Stimulated activated naive CD8-positive, alpha-beta T cell treated with anti-CD3 and anti-CD28 coated beads, Interleukin-15, Interleukin-2, amounts not matched to agents 100 U/mL and 50 U/mL, for 24 hours (primary cell): ENCODE measurements around the gene NEUROG3.
A peak's percentile ranks its signal among the peaks of the same experiment; 100 is the strongest.
"Not testable (repeated sequence)": the region's sequence is repeated elsewhere in the genome, so short reads cannot be mapped to it uniquely, and the experiment has no call there.

Source experiments
- ATAC-seq: fragments of 150-1000 bp; cut with Tn5 transposase; one replicate; pipeline ENCODE4 v1.10.0; 2021
- DNase-seq: peaks from one replicate; pipeline ENCODE4 v3.0.0; 2021

Gene NEUROG3

DNA sequence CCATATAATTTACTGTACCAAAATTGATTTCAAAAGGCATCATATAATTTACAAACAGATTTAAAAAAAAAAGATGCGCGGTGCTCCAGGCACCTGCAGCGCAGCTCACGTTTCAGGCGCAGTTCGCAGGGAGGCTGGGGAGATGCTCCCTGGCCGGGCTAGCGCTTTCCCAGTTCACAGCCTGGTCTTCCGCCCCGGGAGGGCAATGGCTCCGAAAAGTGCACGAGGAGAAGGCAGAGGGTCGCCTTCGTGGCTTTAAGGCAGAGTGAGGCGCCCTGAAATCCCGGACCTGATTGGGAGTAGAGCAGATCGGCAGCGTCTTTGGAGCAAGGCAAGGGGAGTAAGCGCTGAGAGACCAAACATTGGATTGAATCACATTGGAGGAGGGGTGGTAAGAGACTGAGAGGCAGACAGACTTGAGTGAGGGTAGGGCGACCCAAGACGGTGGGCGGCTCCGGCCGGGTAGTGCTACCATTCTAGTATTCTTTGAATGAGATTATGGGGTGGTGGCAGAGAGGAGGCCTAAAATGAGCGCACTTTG is 1.5 kb downstream of the NEUROG3 start:
- ATAC-seq = no peak
- no peak for DNase-seq

DNA sequence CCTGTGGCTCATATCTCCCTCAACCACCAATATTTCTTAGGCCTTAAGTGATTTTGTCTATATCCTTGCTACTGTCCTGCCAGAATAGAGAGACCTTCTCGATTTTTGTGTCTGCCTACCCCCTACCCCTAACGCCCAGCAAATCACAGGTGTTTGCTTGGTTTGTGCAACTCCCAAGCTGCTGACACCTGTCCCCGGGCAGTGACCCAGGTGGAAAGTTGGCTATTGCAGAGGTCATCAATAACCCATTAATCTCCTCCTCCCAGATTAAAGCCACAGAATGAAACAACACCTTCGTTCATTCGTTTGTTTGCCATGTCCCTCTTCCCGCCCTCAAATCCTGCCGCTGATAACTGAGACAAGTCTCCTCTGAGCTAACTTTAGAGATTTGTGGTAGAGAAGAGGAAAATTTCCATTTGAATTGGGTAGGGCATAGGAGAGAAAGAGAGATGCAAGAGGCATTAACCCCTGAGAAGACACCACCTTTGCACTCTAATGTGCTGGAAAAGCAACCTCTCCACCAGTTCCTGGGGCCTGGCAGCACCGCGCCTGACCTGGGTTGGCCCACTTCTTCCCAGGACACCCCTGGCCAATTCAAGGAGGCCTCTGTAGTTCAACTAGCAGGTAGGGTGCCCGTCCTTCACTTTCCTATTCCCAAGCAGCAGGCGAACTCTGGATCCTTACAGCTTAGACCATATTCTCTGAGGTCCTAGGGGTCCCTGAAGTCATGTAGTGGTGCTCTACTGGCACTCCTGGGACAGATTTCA is 3.0 kb downstream of the NEUROG3 start:
- ATAC-seq = no peak
- no peak for DNase-seq

DNA sequence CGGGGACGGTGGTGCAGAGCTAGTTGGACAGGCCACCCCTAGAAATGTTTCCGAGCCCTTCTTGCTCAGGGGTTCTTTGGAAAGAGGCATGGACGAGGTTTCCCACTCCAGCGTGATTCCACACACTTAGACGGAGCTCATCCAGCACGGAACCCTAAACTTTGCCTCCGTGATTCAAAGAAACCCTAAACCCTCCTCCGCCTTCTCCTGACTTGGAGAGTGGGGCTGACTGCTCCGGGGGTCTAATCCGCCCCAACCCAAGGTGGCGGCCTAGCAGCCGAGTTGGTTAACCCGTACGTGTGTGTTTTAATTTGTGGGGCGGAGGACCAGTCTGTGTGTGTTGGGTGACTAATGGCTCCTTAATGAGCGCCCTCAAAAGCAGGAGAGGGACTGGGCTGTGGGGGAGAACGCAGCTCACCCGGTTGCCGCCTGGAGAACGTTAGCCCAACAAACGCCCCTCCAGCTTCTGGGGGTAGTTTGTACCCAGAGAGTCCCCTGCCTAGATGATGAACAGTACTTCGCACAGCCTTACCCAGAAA is 3.8 kb downstream of the NEUROG3 start:
- DNase-seq (no peak), ATAC-seq (no peak)

DNA sequence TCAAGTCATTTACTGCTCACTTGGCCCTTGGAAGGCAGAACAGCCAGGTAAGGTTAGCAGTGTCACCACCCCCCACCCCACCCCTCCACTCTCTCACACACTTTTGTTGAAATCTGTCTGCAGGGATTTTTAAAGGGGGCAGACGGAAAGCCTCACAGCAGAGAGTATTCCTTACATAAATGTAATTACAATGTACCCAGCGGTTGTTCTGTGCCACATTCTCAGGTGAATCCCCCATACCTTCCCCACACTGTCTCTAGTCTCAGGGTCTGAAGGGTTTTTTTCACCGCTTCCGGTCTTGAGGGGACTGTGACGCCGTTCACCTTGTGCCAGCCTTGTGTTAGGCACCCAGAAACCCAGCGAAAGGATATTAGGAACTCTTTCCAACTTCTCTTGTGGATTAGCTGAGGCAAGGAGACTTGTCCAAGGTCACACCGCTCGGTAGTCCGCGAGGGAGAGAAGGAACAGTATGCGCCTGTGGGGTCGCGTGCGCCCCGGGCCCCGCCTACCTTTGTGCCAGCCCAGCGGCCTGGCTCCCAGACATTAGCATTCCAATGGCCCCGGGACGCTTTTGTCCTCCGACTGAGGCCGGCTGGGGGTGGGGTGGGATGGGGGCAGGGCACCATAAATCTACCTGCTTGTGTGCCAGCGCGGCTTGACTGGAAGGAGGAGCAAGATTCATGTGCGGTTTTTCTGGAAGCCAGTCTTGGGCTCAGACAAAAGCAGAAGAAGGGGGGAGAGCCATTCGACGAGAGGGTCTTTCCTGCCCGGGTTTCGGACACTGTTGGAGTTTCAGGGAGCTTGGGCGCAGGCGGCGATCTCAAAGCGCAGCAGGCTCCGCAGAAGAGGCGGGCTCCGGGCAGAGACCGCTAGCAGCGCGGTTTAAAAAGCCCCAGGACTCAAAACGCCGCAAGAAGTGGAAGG is 4.5 kb downstream of the NEUROG3 start:
- ATAC-seq = no peak
- no peak for DNase-seq

DNA sequence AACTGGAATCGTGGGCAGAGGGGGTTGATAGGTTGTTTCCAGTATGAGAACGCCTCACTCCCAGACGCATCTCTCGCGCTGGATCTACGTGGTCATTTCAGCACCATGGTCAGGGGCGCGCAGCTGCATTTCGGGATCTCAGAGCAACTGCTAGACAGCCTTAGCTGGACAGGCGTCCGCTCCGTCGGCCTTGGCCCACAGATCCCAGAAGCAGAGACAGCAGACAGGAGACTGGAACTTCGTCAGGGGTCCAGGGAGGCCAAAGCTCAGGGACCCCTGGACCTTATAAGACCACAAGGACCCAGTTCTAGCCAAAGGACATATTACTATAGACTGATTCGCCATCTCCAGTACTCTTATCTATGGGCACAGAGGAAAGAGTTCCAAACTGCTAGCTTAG is 5.3 kb downstream of the NEUROG3 start:
- DNase-seq (peak; percentile 56), ATAC-seq (no peak)

DNA sequence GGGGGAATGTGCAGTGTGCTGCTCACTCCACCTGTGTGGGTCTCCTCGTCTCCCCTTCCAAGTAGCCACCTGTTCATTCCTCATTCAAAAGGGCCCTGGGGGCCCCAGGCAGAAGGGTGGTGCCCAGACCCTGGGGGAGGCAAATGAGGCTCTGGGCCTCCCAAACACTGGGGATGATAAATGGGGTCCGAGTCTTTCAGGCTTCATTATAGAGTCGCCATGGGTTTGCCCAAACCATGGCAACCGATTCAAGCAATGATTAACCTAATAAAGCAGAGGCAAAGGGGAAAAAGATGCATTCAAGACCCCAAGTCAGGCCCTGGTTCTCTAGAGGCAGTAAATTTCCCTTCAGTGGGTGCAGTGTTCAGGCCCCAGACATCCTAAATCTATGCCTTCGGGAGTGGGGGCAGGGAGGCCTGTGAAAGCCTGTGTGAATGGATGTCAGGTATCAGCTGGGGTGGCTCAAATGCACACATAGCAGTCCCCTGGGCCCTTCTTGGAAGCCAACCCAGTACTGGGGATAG is 10.4 kb downstream of the NEUROG3 start:
- DNase-seq (no peak), ATAC-seq (no peak)

DNA sequence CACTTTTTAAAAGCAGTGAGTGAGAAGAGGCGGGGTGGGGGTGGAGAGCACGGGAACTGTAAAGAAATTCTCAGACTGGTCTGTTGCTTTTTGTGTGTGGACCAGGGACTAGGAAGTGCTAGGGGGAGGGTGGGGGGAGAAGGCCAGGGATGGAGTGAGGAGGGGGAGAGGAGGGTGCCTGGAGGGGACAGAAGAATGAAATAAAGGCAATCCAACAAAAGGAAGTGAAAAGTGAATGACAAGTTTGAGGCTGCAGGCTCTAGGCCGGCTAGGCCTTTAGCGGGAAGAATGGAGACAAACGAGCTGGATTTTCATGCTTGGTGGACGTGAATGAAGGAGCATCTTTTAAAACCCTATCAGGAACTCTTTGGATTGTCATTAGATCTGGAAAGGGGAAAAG is 13.7 kb downstream of the NEUROG3 start:
- DNase-seq = no peak
- no peak for ATAC-seq

DNA sequence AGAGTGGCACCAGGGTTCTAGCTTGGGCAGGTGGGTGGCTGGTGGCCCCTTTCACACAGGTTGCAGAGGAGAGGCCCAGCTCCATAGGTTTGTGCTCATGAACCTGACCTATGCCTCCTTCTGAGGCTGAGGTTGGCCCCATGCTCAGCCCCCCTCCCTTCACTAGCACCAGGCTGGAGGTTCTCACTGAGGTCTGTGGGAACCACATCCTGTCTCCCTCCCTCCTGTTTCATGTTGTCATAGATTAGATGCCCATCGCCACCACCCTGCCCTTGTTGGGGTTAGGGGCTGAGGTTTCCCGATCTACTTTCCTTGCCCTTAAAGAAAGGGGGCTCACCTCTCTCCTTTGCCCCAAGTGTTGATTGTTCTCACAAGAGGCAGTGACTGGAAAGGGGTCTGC is 14.7 kb downstream of the NEUROG3 start:
- DNase-seq = no peak
- peak; percentile 75 for ATAC-seq

DNA sequence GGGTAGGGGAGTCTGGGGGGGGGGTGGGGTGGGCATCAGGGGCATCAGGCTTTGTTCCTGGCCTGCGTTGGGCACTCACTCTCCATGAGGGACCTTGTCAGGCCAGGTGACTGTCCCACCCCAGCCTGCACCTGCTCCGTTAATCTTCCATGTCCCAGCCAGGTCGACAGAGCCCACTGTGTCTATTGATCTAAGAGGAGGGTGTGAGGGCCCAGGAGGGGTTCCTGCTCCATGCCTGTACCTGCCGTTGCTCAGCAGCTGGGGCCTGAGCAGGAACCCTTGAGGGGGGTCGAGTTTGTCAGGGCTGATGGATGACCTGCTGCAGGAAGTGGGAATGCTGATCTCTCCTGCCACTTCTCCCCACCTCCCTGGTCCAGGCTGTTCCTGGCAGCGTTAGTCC is 18.6 kb downstream of the NEUROG3 start:
- ATAC-seq = no peak
- DNase-seq = no peak

DNA sequence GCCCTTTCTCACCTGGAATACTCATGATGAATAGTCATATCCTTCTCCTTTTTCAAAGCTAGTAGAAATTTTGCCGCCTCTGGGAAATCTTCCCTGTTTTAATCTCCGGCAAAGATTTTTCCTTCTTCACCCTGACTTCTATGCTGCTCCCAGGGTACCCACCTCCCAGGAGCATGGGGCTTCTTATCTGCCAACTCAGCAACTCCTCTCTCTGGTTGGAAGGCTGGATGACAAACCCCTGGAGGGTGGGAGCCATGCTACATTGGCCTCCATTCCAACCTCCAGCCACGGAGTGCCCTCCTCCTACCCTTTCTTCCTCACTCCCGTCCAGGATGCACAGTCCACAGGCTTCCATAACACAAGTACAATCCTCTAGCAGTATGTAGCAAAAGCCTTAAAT is 19.9 kb downstream of the NEUROG3 start:
- no peak for ATAC-seq
- no peak for DNase-seq

DNA sequence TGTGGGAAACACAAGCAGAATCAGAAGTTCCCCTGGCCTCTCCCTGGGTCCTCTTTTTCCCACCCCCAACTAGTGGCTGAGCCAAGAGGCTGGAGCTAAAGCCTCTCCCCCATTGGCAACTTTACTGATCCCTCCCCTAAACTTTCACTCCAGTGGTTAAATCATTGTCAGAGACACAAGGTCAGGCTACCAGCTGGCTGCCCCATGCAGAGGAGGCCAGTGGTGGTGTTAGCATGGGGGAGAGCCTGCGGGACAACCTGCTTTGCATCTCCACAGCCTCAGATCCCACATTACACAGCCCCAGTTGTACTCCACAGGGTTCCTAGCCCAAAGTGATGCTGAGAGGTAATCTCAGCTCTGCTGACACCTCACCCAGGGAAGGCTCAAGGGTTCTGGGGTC is 21.0 kb downstream of the NEUROG3 start:
- DNase-seq (no peak), ATAC-seq (no peak)

DNA sequence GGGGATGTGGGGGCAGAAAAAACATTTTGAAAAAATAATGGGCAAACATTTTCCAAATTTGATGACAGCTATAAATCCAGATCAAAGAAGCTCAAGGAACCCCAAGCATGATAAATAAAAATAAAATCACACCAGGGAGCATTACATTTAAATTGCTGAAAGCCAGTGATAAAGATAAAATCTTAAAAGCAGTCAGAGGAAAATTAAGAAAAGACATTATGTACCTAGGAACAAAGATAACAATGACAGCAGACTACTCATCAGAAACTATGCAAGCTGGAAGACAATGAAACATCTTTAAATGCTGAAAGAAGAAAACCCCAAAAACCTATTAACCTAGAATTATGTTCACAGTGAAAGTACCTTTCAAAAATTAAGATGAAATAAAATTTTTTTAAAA is 23.3 kb downstream of the NEUROG3 start:
- DNase-seq (no peak), ATAC-seq (no peak)

DNA sequence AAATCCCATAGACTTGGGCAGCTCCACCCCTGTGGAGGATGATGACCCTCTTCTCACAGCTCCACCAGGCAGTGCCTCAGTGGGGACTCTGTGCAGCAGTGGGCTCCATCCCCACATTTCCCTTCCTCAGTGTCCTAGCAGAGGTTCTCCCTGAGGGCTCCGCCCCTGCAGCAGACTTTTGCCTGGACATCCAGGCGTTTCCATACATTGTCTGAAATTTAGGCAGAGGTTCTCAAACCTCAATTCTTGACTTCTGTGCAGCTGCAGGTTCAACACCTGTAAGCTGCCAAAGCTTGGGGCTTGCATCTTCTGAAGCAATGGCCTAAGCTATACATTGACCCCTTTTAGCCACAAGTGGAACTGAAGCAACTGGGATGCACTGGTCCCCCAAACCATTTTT is 31.8 kb downstream of the NEUROG3 start:
- ATAC-seq (no peak), DNase-seq (no peak)

DNA sequence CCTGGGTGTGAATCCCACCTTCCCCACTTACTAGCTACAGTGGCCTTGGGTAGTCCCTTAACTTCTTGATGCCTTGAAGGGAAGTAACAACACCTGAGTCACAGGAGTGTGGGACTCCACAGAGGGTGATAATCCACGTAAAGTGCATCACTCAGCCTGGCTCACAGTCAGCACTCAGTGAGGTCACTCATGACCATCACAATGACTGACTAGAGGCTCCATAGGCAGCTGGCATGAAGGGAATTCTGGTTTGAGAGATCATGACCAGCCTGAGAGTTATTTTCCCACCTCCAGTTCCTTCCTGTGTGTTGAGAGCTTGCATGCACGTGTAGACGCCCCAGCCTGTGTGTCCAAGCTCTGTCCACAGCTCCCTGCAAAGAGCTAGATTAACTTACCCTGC is 34.8 kb downstream of the NEUROG3 start:
- ATAC-seq = no peak

DNA sequence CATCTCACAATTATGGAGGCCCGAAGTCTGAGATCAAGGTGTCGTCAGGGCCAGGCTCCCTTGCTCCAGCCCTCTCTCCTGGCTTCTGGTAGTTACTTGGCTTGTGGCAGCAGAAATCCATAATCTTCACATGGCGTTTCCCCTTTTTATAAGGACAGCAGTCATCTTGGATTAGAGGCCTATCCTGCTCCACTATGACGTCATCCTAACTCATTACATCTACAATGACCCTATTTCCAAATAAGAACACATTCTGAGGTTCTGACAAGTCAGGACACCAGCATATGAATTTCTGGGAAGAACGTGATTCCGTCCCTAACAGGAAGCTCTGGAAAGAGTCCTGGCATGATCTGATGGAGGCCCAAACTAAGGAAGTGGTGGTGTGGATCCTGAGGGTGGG is 35.8 kb downstream of the NEUROG3 start:
- ATAC-seq = no peak
- no peak for DNase-seq

More for the DNA sequence above, 34.8 kb downstream of the NEUROG3 start:
- no peak for DNase-seq

DNA sequence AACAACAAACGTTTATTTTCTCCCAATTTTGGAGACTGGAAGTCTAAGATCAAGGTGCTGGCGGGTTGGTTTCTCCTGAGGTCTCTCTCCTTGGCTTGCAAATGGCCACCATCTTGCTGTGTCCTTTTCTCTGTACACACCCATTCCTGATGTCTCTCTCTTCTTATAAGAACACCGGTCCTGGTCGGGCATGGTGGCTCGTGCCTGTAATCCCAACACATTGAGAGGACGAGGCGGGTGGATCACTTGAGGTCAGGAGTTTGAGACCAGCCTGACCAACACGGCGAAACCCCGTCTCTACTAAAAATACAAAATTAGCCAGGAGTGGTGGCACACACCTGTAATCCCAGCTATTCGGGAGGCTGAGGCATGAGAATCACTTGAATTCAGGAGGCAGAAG is 36.7 kb downstream of the NEUROG3 start:
- not testable (repeated sequence) for DNase-seq, ATAC-seq

DNA sequence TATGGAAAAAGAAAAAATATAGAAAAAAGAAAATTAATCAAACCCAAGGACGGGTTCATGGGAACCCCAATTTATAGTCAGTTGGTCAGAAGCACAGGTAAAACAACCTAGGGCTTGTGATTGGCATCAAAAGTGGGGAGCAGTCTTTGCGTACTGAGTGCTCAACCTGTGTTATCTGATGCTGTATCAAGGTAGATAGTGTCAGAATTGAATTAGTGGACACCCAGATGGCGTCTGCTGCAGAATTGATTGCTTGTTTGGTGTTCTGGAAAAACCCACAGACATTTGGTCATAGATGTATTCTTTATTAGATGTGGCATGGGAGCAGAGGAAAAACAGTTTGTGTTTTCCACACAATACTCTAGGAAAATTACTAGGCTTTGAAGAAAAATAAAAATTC is 39.6 kb downstream of the NEUROG3 start:
- no peak for ATAC-seq
- DNase-seq = no peak

DNA sequence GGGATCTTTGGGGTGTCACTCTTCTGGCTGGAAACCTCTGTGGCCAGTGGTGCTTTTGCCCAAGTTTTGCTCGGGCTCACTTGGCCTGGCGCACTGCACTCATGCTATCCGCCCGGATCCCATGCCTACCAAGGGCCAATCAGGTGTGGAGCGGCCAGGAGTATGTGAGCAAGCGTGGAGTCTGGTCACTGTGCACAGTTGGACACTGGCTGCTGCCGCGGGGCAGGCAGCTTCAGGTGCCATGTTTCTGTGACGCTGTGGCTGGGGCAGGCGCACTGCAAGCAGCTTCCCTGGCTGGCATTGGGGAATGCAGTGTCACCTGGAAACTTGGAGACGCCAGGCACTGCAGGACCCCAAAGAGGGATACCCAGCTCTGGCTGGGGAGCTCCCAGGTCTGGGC is 45.3 kb downstream of the NEUROG3 start:
- no peak for DNase-seq

More for the DNA sequence above, 45.3 kb downstream of the NEUROG3 start:
- ATAC-seq = no peak
